Mucosa of descending colon (tissue), 3 donors: ENCODE measurements around the gene PTPRF. TPM values are rescaled to one million over a fixed set of nuclear protein-coding genes. Genes with fewer than 3 reads are reported as not detected.

ENCODE experiments used
- ATAC-seq: fragments of 200-7000 bp; cut with Tn5 transposase; one replicate; pipeline ENCODE4 v1.9.1; 2020; ENCODE audit warnings: mild to moderate bottlenecking, moderate library complexity
- DNase-seq, 3 donors: peaks; one replicate each; pipeline ENCODE4 v3.0.0-alpha.2; 2020
- H3K36me3 ChIP-seq: fragments of 200-600 bp; one replicate; pipeline ENCODE4 v1.8.0; 2021; ENCODE audit warnings: low read depth, mild to moderate bottlenecking
- H3K4me1 ChIP-seq: fragments of 200-600 bp; one replicate; pipeline ENCODE4 v1.8.0; 2021; ENCODE audit warnings: low read depth, mild to moderate bottlenecking
- H3K4me3 ChIP-seq: fragments of 200-600 bp; one replicate; pipeline ENCODE4 v1.8.0; 2021; ENCODE audit warnings: mild to moderate bottlenecking
- H3K9me3 ChIP-seq: fragments of 200-600 bp; one replicate; pipeline ENCODE4 v1.8.0; 2021; ENCODE audit warnings: mild to moderate bottlenecking
- intact Hi-C, 2 donors: fragments of 100-400 bp; cut with DNase I in 1 of 2; cut with micrococcal nuclease in 1 of 2; formaldehyde crosslinking; loops; one replicate each; pipeline versions ENCODE4 v1.11.0 to v1.11.1; 2022; cut with DNase I, micrococcal nuclease
- total RNA-seq, 3 donors: library from RNA; stranded (reverse); fragmentation: NEBNext Ultra II Directional in 2 of 3; extraction: Animal tissue kit (Norgen Biotek cat#: 25700) in 2 of 3; gene quantifications; one replicate each; pipeline versions ENCODE4 v1.2.1 to v1.2.4, GENCODE V29; 2021 to 2023
- TF ChIP-seq, protein P1 (sequence below): fragments of 200-600 bp; IDR thresholded peaks from one replicate; pipeline ENCODE4 v1.8.0; 2022; ENCODE audit warnings: antibody characterized with exemption, mild to moderate bottlenecking
- donor health status: DM: no; HTN: no; CAD: no; lungs with moderate emphysema.
- donor health status: DM: no; HTN: no; CAD: no.
- donor health status: DM: no; HTN: yes; CAD: no.

PTPRF gene
- total RNA-seq, 3 donors from 2014 or later: 355 to 752 (median 384) TPM

DNA sequence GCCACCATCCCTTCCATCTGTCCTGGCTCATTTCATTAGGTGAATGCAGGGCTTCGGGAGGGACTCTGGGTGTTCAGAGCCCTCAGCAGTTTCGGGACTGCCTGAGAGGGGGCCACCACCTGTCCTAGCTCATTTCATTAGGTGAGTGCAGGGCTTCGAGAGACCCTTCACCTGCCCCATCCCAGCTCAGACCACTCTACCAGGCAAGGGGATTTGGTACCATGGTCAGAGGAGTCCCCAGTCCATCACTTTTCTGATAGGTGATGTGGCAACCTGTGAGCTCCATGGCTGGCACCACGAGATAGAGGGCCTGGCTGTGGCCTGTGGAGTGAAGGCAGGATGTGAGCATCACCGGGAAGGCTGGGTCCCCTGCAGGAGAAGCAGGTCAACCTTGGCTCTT lies 86.3 kb downstream of the PTPRF start:
- TF ChIP-seq, protein P1, sequence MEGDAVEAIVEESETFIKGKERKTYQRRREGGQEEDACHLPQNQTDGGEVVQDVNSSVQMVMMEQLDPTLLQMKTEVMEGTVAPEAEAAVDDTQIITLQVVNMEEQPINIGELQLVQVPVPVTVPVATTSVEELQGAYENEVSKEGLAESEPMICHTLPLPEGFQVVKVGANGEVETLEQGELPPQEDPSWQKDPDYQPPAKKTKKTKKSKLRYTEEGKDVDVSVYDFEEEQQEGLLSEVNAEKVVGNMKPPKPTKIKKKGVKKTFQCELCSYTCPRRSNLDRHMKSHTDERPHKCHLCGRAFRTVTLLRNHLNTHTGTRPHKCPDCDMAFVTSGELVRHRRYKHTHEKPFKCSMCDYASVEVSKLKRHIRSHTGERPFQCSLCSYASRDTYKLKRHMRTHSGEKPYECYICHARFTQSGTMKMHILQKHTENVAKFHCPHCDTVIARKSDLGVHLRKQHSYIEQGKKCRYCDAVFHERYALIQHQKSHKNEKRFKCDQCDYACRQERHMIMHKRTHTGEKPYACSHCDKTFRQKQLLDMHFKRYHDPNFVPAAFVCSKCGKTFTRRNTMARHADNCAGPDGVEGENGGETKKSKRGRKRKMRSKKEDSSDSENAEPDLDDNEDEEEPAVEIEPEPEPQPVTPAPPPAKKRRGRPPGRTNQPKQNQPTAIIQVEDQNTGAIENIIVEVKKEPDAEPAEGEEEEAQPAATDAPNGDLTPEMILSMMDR: no peak
- Histone ChIP-seq H3K36me3 (peaks cover 19% of the 10 kb centered on the region), H3K9me3 (no peaks in the 10 kb centered on the region), H3K4me3 (no peak overlapping the region), H3K4me1 (no peaks in the 10 kb centered on the region)
- DNase-seq: no peak
- no peak for ATAC-seq
- intact Hi-C loops: no loop called here

DNA sequence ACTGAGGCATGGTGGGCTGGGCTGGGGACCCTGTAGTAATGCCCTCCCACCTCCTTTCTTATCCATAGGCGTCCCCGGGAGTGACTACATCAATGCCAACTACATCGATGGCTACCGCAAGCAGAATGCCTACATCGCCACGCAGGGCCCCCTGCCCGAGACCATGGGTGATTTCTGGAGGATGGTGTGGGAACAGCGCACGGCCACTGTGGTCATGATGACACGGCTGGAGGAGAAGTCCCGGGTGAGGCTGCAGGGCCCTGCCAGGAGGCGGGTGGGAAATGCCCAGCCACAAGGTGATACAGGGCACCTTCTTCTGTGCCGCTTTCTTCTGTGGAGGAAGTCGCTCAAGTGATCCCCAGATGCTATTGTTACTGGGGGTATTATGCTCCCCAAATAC lies 87.0 kb downstream of the PTPRF start:
- ATAC-seq (no peak), DNase-seq (peak in 1 of 3 donors; percentile 25)
- TF ChIP-seq, protein P1: no peak
- no peak overlapping the region for H3K4me3 ChIP-seq
- intact Hi-C loops: no loop called here
- peaks cover 19% of the 10 kb centered on the region for H3K36me3 ChIP-seq
- no peaks in the 10 kb centered on the region for H3K4me1 ChIP-seq
- H3K9me3 ChIP-seq: no peaks in the 10 kb centered on the region

DNA sequence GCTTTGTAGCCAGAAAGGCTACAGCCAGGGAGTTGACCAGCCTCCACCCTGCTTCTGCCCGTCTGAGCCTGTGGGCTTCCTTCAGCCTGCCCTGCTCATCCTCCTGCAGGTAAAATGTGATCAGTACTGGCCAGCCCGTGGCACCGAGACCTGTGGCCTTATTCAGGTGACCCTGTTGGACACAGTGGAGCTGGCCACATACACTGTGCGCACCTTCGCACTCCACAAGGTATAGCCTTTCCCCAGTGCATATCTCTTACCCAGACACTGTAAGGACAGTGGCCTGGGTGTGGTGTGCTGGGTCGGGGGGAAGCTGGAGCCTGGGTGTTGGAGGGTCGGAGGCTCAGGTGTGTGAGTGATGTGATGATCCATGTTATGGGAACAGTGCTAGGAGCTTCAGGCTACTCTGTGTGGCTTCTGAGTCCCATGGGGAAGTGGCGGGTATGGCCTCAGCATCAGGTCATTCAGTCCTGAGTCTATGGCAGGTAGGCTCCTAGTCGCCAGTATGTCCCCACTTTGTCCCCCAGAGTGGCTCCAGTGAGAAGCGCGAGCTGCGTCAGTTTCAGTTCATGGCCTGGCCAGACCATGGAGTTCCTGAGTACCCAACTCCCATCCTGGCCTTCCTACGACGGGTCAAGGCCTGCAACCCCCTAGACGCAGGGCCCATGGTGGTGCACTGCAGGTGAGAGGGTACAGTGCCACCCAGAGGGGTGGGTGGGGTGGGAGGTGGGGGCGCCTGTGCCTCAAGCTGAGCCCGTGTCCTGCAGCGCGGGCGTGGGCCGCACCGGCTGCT lies 88.0 kb downstream of the PTPRF start:
- Histone ChIP-seq H3K9me3 (no peaks in the 10 kb centered on the region), H3K36me3 (peaks cover 19% of the 10 kb centered on the region), H3K4me3 (no peak overlapping the region), H3K4me1 (no peaks in the 10 kb centered on the region)
- intact Hi-C loops: no loop called here
- DNase-seq (peak in 1 of 3 donors; percentile 20), ATAC-seq (no peak)
- TF ChIP-seq, protein P1: no peak

DNA sequence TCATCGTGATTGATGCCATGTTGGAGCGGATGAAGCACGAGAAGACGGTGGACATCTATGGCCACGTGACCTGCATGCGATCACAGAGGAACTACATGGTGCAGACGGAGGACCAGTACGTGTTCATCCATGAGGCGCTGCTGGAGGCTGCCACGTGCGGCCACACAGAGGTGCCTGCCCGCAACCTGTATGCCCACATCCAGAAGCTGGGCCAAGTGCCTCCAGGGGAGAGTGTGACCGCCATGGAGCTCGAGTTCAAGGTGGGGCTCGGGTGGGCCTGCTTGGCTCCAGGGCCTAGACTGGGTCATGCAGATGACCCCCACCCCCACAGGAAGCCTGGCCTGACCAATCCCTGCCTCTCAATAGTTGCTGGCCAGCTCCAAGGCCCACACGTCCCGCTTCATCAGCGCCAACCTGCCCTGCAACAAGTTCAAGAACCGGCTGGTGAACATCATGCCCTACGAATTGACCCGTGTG lies 88.7 kb downstream of the PTPRF start:
- intact Hi-C loops: no loop called here
- ATAC-seq: no peak
- Histone ChIP-seq H3K9me3 (no peaks in the 10 kb centered on the region), H3K36me3 (peaks cover 14% of the 10 kb centered on the region), H3K4me1 (no peaks in the 10 kb centered on the region), H3K4me3 (no peak overlapping the region)
- TF ChIP-seq, protein P1: no peak
- peak in 1 of 3 donors; percentile 36 for DNase-seq

DNA sequence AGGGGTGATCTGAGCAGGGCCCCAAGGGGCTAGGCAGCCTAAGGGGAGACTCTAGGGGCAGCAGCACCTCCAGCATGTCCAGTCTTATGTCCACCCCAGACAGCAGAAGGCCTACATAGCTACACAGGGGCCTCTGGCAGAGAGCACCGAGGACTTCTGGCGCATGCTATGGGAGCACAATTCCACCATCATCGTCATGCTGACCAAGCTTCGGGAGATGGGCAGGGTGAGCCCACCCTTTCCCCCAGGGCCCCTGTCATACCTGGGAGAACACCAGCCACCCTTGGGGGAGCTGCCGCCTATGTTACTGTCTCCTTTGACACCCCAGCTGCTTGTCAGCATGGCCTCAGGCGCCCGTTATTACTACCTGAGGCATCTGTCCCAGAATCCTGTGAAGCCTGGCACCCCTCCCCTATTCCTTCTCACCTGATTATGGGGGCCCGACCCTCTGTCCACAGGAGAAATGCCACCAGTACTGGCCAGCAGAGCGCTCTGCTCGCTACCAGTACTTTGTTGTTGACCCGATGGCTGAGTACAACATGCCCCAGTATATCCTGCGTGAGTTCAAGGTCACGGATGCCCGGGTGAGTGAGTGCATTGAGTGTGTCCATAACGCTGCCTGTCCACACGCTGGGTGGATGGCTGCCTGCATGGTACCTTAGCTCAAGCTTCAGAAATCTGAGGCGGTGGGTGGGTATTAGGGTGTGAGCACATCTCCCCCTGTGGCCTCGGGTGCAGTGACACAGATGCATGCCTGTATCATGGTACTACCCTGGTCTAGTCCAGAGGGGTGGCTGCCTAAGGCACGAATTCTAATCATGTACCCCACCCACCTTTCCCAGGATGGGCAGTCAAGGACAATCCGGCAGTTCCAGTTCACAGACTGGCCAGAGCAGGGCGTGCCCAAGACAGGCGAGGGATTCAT lies 89.6 kb downstream of the PTPRF start:
- DNase-seq (peak in 2 of 3 donors; percentile 7 to 38), ATAC-seq (no peak)
- intact Hi-C loops: no loop called here
- no peaks in the 10 kb centered on the region for H3K9me3 ChIP-seq
- H3K36me3 ChIP-seq: peaks cover 14% of the 10 kb centered on the region
- TF ChIP-seq, protein P1: no peak
- no peak overlapping the region for H3K4me3 ChIP-seq
- no peaks in the 10 kb centered on the region for H3K4me1 ChIP-seq
